Astrocyte (in vitro differentiated cells and primary cell): ENCODE results near the gene DHRS13.

ENCODE experiments used
- EZH2 ChIP-seq: IDR thresholded peaks from 2 replicates; pipeline ENCODE4 v1.6.1; 2012; ENCODE audit warnings: mild to moderate bottlenecking, low read length, inconsistent platforms; ENCODE audit not compliant: insufficient read depth
- TF ChIP-seq, protein P1 (sequence below): IDR thresholded peaks from 2 replicates; pipeline ENCODE4 v1.5.1; 2011; ENCODE audit warnings: low read depth, mild to moderate bottlenecking, inconsistent platforms, low read length, moderate library complexity; ENCODE audit not compliant: insufficient read depth

DNA sequence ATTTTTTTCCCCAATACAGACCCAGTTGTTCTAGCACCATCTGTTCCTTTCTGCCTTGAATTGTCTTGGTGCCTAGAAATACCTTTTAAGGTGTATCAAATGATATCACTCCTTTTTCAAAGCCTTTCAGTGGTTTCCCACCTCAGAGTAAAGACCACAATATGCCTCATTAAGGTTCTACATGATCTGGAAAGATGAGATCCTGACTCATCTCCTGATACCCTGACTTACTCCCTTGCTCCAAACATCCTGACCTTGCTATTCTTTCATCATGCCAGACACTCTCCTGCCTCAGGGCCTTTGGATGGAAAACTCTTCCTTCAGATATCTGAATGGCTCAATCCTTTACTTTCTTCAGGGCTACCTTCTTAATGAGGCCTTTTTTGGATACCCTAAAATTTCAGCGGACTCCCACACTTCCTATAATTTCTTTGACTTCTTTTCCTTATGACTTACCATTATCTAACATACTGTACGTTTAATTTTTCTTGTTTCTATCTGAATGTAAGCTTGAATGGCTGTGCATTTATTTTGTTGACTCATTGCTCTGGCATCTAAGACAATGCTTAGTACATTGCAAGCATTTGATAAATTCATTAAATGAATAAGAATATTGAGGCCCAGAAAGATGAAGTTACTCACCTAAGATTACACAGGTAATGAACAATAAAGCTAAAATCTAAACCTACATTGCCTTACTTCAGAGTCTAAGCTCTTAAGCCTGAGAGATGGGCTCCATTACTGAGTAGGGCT lies 24.5 kb downstream of the DHRS13 start:
- TF ChIP-seq, protein P1, sequence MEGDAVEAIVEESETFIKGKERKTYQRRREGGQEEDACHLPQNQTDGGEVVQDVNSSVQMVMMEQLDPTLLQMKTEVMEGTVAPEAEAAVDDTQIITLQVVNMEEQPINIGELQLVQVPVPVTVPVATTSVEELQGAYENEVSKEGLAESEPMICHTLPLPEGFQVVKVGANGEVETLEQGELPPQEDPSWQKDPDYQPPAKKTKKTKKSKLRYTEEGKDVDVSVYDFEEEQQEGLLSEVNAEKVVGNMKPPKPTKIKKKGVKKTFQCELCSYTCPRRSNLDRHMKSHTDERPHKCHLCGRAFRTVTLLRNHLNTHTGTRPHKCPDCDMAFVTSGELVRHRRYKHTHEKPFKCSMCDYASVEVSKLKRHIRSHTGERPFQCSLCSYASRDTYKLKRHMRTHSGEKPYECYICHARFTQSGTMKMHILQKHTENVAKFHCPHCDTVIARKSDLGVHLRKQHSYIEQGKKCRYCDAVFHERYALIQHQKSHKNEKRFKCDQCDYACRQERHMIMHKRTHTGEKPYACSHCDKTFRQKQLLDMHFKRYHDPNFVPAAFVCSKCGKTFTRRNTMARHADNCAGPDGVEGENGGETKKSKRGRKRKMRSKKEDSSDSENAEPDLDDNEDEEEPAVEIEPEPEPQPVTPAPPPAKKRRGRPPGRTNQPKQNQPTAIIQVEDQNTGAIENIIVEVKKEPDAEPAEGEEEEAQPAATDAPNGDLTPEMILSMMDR = no peak
- no peak for TF ChIP-seq EZH2
